PC-3 (cell line): ENCODE measurements around the gene KIAA1549.

Experiments
- CTCF ChIP-seq: fragments of 300-600 bp; sonication (generic); conservative IDR thresholded peaks from 2 replicates; pipeline ENCODE4 v1.5.1; 2017; ENCODE audit warnings: antibody characterized with exemption, low read depth, mild to moderate bottlenecking, low read length
- EZH2 ChIP-seq: fragments of 300-600 bp; sonication (generic); IDR thresholded peaks from one replicate; pipeline ENCODE4 v1.6.1; 2017; ENCODE audit warnings: antibody characterized with exemption, mild to moderate bottlenecking, low read length; ENCODE audit not compliant: unreplicated experiment
- EZH2phosphoT487 ChIP-seq: fragments of 300-600 bp; sonication (generic); IDR thresholded peaks from 2 replicates; pipeline ENCODE4 v1.6.1; 2018; ENCODE audit warnings: mild to moderate bottlenecking, antibody characterized with exemption, low read length, borderline replicate concordance

GRCh38 chr7:138963675-138964074, 17.5 kb downstream of the KIAA1549 start:
- TF ChIP-seq CTCF (no peak), EZH2 (no peak), EZH2phosphoT487 (no peak)
